ENCODE data around the gene TSN.

- TF ChIP-seq POLR2A (IDR thresholded peaks at IDR 0.05) (no peak), CTCF (IDR thresholded peaks at IDR 0.05) (no peak)
Measured at GRCh38 chr2:121727332-121727731, 28.1 kb upstream of the TSN start.
